NCI-H146 (cell line): ENCODE results near the gene ABLIM2.

ENCODE experiments used
- DNase-seq: peaks from one replicate; lab custom pipeline; 2025; lab: John Stamatoyannopoulos, UW

Gene ABLIM2

DNA sequence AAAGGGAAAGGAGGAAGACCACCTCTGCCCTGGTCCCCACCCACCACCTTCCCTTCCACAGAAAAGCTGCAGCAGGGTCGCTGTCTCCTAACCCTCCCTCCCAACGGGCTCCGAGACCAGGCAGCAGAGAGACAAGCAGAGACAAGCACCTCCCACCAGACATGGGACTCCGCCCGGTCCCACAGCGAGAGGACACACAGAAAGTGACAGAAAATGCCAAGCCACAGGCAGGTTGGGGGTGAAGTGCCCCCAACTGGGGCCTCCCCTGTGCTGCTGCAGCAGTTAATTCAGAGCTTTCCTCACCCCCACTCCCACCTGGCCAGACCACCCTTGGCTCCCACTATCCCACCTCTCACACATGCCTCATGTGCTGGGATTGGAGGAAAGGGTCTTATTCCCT, 154.5 kb downstream of the ABLIM2 start:
- DNase-seq = no peak

DNA sequence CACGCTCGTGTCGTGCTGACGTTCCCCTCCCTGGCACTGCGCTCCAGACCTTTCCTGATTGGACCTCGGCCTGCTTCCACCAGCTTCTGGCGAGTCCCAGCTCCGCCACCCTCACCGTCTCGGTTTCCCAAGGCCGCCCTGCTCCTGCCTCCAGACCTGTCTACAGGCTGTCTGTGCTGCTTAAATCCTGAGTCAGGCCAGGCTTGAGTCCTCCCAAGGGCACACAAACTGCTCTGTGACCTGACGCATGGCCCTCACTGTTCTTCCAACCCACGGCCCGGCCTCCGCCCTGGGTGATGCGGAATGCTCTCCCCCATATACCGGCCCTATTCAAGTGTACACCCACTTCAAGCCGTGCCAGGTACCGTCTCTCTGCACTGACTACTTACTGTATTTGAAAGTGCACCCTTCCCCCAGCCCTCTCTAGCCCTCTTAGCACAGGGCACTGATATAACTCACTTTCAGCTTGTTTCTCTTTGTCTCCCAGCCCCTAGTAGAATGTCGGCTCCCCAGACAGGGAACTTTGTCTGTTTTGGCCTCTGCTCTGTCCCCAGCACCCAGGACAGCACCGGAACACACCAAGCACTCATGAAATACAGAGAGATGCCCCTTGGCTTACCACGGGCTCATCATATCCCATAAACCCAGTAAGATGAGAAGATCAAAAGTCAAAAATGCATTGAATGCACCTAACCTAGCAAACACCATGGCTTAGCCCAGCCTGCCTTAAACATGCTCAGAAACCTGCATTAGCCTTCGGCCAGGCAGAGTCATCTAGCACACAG, 155.9 kb downstream of the ABLIM2 start:
- DNase-seq = no peak

DNA sequence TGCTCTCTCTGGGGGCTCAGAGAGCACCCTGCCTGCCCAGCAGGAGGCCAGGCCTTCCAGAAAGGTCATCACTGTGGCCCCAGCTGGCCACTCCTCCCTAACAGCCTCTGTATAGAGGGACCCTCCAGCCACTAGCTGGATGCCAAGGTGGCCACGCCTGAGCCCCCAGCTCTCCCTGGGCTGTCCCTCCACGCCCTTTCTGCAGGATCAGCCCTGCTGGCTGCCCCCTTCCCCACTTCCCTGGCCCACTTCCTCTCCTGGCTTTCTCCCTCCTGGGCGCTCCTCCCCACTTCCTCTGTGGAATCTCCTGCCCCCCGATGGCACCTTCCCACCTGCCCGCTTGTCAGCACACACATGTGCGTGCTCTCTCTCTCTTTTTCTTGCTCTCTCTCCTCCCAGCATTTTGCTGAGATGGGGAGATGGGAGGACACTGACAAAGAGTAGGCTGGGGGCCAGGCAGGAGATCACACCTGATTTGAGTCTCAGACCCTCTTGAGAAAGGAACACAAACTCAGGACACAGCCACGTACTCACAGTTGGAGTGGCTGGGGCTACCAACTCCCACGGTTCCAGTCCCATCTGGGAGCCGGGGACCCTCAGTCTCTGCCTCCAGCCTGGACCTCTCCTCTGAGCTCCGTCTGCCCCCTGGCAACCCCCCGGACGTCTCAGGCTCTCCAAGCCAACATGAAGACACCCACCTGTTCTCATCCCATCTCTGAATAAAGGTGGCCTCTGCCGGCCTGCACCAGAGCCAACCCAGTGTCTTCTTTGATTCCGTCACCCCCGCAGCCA, 156.9 kb downstream of the ABLIM2 start:
- DNase-seq = no peak

DNA sequence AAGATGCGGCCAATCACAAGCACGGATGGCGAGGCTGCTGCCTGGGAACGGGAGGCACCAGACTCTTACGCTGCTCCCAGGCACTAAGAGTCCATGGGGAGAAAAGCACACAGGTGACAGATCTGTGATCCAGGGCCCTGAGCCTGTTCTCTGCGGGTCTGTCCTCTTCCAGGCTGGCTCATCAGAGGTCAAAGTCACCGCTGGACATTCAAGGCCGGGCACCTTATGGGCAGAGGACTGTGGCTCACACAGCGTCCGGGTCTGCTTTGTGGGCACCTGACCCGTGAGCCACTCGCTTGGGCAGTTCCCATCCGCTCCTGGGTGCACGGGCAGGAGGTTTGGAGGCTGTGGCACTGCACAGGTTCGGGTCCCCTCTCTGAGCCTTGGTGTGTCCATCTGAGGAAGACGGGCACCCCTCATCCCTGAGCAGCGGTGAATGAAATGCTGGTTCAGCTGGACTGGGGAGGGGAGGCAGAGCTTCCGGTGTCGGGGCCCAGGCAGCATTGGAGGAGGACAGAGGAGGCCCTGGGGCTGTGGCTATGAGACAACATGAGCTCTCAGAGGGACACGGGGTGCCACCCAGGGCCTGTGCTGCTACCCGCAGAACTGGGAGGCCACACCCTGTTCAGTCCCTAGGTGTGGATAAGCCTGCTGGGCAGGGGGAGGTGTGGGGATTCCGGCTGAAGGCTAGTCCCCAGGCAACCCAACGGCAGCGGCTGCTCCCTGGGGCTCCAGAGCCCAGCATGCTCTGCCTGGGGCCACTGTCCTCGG, 157.7 kb downstream of the ABLIM2 start:
- DNase-seq = no peak

DNA sequence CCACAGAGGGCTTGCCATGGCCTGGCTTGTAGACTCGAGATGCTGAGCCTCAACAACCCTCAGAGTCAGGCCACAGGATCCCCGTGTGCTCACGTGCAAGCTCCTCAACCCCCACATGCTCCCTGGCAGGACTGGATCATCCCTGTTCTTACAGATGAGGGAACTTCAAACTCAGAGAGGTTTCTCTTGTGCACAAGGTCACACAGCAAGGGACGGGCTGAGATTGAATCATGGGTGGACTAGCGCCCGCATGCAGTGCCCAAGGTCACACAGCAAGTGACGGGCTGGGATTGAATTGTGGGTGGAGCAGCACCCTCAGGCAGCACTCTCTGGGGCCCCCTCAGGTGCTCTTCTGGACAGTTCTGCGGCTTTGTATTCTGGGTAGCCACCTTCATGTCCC, 158.4 kb downstream of the ABLIM2 start:
- DNase-seq = no peak

DNA sequence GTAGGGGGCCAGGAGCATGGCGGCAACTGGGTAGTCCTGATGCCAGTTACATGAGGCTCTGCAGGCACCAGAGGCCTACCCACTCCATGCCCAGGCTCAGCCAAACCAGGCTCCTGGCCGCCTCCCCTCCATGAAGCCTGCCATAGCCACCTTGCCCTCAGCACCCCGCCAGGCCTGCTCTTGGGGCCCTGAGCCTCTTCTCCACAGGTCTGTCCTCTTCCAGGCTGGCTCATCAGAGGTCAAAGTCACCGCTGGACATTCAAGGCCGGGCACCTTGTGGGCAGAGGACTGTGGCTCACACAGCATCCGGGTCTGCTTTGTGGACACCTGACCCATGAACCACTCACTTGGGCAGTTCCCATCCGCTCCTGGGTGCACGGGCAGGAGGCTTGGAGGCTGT, 158.9 kb downstream of the ABLIM2 start:
- DNase-seq = no peak

DNA sequence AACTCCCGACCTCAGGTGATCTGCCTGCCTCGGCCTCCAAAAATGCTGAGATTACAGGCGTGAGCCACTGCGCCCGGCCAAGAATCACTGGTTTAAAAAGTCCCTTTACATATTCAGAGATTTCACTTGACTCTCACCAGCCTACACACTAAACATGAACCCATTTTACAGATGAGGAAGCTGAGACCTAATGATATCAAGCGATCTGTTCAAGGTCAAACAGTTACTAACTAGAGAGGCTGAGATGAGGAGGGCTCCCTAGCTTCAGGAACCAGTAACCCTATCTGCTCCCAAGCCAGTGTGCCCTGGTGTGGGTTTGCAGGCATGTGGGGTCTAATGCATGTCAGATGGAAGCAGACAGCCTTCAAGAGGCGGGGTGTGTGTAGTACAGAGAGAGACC, 159.3 kb downstream of the ABLIM2 start:
- no peak for DNase-seq

DNA sequence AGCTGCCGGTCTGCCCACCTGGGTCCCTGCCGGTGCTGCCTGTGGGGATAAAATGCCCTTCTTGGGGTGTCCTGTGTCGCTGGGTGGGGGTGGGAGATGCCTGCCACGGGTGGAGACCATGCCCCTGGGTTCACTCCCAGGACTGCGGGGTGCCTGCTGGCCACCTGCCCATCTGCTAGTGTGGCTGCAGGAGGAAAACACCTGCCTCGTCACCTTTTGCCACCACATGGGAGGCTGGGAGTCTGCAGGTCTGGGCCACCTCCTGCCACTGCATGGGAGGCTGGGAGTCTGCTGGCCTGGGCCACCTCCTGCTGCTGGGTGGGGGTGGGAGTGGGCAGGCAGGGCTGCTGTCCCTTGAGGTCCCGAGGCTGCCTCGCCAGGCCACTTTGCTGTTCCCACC, 160.2 kb downstream of the ABLIM2 start:
- no peak for DNase-seq

DNA sequence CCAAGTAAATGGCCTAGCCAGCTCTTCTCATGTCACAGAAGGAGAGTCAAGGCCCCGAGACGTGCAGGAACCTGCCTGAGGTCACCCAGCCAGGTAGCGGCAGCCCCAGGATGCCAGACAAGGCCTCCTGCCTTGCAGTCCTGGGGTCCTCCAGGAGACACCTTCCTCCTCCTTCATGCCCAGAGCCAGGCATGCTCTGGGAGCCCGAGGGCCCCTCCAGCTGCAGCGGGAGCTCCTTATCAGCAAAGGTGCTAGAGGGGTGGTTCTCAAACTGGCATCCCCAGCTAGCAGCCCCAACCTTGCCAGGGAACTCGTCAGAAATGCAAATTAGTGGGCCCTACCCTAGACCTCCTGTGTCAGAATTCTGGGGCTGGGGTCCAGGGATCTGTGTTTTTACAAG, 162.7 kb downstream of the ABLIM2 start:
- DNase-seq = no peak

DNA sequence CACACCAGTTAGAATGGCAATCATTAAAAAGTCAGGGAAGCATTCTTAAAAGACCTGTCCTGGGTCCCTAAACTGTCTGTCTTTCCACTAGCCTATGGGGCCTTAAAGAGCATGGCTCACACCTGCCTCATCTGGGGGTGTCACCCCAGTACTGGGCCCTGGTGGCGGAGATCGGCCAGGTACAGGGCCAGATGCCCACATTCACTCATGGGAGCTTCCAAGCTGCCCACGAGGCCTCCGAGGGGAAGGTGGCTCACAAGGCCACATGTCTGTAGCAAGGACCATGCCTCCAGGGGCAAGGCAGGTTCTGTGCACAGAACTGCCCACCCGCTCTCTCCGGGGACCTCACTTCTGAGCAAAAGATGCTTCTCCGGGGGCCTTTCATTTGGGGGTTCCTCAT, 163.5 kb downstream of the ABLIM2 start:
- no peak for DNase-seq

DNA sequence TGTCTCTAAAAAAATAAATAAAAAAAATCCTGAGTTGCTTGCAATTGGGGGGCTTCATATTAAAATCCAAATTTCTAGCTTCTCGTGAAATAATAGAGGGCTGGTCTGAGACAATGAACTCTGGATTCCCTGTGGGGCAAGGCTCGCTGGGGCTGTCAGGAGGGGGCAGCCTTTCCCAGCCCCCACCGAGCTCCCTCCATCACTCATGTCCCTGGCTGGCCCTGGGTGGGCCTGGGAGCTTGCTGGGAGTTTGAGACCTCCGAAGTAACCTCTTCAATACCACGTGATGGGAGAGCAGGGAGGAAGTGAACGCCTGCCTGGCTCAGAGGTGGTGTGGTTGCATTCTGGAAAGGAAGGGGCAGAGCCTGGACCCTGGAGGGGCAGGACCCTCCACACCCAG, 164.9 kb downstream of the ABLIM2 start:
- DNase-seq = no peak

DNA sequence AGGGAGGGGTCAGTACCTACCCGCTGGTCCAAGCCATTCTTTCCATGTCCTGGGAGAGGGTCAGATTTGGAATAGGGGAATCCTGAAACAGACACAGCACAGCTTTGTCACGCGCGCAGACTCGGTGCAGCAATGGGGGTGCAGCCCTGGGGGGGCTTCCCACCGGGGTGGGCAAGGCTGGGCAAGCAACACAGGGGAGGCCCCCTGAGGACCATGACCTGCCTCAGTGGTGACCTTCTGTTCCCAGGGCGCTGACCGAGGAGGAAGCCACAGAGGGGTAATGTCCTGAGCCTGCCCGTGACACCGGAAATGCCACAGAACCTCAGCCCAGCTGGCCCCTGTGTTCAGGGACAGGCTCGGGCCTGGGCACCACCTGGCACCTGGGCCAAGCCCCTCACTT, 165.8 kb downstream of the ABLIM2 start:
- DNase-seq = no peak

DNA sequence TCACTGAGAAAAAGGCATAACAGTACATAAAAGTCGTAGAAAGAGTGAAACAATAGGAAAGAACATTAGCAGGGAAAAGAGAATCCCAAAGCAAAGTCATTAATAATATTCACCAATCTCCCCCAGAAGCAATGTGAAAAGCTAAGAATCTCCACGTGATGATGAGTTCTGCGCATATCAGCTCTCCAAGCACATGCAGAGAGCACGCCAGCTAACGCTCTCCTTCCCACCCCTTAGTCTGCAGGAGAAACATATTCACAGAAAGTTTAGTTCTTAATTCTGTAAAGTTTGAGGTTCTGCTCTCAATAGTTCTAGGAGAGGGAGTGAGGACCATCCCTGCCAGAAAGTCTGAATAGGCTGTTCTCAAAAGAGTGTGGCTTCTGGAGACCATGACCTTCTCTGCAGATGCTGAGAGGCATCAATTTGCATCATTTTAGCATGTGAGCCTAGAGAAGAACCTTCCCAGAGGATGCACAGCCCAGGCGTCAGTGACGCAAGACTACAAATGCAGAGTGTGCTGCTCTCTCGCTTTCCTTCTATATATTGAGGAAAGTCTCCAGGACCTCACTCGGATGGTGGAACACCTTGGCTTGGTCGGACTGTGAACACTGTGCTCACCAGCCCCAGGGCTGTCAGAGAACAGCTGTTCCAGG, 167.7 kb downstream of the ABLIM2 start:
- no peak for DNase-seq

DNA sequence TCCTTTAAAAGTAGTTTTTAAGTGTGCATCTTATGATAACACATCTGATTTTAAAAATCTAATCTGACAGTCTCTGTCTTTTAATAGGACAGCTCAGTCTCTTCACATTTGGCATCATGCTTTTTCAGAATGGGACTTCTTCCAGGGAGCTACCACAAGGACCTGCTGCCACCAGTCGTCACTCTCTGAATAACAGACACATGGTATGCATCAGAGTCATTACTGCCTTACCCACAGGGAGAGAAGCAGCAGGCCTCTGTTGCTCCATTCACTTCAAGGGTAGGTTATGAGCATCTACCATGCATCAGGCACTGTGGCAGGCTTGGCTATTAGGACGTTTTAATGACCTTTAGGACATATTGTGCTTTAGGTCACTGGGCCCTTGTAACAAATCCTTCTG, 169.0 kb downstream of the ABLIM2 start:
- no peak for DNase-seq

DNA sequence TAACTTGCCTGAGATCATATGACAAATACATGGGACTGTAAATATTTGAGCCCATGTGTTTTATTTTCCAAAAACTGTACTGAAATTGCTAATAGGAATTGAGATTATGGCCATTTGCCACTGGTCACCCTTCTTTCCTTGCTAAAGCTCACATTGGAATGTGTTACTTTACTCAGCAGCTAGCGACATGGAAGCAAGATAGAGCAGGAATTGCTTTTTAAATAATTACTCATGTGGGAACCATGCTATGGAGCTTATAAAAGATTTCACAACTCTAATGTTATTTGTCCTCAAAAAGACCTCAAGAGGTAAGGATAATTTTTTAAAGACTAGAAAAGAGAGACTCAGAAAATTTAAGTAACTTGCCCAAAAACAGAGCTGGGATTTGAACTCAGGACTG, 170.2 kb downstream of the ABLIM2 start:
- no peak for DNase-seq

DNA sequence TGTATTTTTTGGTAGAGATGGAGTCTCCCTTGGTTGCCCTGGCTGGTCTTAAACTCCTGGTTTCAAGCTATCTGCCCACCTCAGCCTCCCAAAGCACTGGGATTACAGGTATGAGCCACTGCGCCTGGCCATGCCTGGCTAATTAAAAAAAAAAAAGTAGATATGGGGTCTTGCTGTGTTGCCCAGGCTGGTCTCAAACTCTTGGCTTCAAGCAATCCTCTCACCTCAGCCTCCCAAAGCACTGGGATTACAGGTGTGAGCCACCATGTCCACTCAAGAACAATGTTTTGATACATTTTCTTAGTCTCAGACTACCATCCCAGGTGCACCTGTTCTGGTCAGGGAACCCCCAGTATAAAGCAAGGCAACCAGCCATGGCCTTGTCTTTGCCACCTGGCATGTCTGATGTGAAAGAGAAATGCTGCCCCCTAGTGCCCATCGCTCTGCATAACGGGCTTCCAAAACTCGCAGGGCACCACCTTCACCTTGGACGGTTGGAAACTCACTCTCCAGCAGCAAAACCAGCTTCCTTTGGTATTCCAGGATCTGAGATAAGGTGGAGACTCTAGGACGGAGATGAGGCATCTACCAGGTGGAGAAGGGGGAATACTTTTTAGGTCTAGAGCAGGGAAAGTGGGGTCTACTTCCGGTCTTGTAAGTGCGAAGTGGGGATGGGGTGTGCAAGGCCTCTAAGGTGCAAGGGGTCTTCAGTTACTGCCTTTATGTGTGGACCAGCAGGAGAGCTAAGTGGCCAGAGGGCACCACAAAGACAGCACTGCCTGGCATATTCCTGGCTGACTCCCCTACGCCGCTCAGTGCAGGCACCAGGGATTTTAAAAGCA, 171.2 kb downstream of the ABLIM2 start:
- peak; percentile 78 for DNase-seq

DNA sequence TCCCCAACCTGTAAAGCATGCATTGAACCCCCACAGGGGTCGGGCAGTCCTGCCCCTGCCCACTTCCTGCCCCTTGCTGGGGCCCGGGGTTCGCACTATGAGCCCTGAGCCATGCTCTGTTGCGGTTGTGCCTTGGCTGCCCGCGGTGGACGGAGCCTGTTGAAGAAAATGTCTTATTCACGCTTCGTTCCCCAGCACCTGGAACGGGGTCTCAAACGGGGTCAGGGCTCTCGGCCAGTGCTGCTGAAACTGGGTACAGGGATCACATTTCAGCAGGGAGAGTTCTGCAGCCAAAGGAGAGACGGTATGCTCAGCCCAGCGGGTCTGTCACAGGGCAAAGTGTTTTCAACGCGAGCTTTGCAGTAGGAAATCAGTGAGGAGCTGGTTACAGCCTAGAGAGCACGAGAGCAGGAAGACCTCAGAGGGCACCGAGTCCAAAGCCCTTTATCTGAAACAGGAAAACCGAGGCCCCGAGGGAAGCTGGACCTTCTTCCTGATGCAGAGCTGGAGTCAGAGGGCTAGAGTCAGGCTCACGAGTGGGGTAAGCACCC, 172.6 kb downstream of the ABLIM2 start:
- no peak for DNase-seq

DNA sequence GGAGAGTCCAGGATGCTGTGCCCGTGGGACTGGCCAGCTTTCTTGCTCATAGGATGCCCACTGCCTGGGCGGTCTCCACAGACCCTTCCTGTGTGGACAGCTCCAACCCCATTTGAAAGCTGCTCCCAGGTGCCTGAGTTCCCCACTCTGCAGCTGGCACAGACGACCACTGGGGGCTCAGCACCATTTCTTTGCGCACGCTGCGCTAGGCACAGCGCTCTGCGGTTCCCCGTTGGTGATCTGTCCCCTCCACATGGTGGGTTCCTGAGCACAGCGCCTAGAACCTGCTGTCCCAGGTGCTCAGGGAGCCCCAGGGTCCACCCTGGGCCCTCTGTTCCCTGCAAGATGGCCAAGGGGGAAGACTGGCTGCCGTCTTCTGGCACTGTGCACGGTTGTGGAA, 173.5 kb downstream of the ABLIM2 start:
- no peak for DNase-seq

DNA sequence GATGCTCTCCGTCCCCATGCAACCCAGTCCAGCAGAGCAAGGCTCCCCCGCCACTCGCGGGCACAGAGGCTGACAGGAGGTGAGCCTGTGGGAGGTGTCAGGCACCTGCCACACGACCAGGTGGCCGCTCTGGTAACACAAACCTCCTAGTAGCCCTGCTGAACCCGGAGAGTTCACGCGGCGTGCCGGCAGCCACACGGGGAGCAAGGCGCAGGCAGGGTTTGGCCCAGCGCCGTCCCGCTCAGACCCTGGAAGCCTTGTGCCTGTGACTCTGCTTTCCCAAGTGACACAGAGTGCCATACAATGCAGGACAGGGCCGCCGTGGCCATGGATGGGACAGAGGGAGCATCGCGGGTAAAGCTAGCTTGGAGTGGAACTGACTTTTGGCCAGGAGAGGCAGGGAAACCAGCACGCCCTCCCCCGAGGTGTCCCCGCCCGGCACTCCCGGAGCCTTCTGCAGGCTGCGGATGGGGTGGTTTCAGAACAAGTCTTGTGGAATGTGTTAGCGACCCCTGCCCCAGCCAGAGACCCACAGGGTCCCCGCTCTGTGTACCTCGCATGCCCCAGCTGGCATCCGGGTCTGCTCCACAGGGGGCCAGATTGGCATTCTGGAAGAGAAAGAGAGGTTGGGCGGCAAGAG, 174.2 kb downstream of the ABLIM2 start:
- no peak for DNase-seq

DNA sequence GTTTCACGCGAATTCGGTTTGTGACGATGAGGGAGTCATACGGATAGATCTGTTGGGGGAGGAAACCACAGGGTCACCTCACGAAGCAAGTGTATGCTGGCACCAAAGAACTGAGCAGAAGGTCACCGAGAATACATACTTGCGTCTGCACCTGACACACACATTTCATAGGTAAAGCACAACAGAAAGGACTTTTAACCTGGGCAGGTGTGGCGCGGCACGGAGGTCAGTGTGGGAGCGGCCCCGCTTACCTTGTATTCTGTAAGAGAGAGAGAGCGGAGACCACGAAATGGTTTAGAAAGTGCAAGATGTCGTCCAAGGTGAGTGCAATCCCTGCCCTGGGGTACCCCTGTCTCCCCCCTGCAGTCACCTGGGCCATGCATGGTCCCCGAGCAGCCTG, 175.3 kb downstream of the ABLIM2 start:
- no peak for DNase-seq
